Endothelial cell of umbilical vein (primary cell): ENCODE results near the gene PDGFRA. TPM values are rescaled to one million over a fixed set of nuclear protein-coding genes. Genes with fewer than 3 reads are reported as not detected.

ENCODE experiments used
- BruUV-seq: library from RNA; stranded (reverse); fragments of 400-500 nt; replicated peaks from 2 replicates; lab custom pipeline; 2021; lab: Mats Ljungman, UMichigan
- CTCF ChIA-PET: fragments of 300-600, 350-600 bp; sonication (Branson Sonifier 250); formaldehyde crosslinking; loops from one replicate; lab custom pipeline; 2021; ENCODE audit warnings: antibody characterized with exemption, inconsistent platforms; lab: Charles Lee
- POLR2A ChIA-PET: fragments of 300-600, 350-600 bp; sonication (Branson Sonifier 250); formaldehyde crosslinking; loops from one replicate; lab custom pipeline; 2021; ENCODE audit warnings: antibody characterized with exemption, inconsistent platforms; lab: Charles Lee
- DNase-seq: peaks from one replicate; pipeline ENCODE4 v3.0.0-alpha.2; 2011; ENCODE audit warnings: low read depth, low spot score
- FAIRE-seq: peaks from 2 replicates; lab custom pipeline; 2011; peaks lifted over from hg19 to GRCh38; lab: Jason Lieb, UNC
- H2AFZ ChIP-seq: 2 replicates; pipeline ENCODE4 v1.6.0; 2012; ENCODE audit warnings: low read depth, low read length, control low read depth, inconsistent platforms
- H3K27ac ChIP-seq: 2 replicates; pipeline ENCODE4 v1.5.1; 2011; ENCODE audit warnings: low read depth, mild to moderate bottlenecking, control low read depth, low read length, moderate library complexity; ENCODE audit not compliant: insufficient read depth
- H3K27me3 ChIP-seq, 2 experiments: 2 replicates each; pipeline versions ENCODE4 v1.6.0 to v1.6.1; 2011; ENCODE audit warnings: low read length in 2 of 2, mixed read lengths in 1 of 2; ENCODE audit not compliant: control insufficient read depth in 2 of 2, insufficient read depth in 2 of 2
- H3K36me3 ChIP-seq, 2 experiments: 2 replicates in 1 of 2; 3 replicates in 1 of 2; pipeline ENCODE4 v1.5.1; 2011; ENCODE audit warnings: low read length in 2 of 2, mild to moderate bottlenecking in 1 of 2, moderate library complexity in 1 of 2; ENCODE audit not compliant: control insufficient read depth in 2 of 2, insufficient read depth in 2 of 2; ENCODE audit errors: extremely low read depth in 1 of 2
- H3K4me1 ChIP-seq: 3 replicates; pipeline ENCODE4 v1.5.1; 2011; ENCODE audit warnings: mild to moderate bottlenecking, low read length; ENCODE audit not compliant: control insufficient read depth, insufficient read depth; ENCODE audit errors: extremely low read depth
- H3K4me2 ChIP-seq: 2 replicates; pipeline ENCODE4 v1.6.1; 2011; ENCODE audit warnings: low read length, control low read depth, mixed read lengths; ENCODE audit not compliant: insufficient read depth
- H3K4me3 ChIP-seq, 3 experiments: fragments of 200-600 bp in 1 of 3; sonication (generic), shearing (Covaris generic) in 1 of 3; replicated peaks in 1 of 3; 2 replicates each; pipeline ENCODE4 v1.5.1; 2011 to 2016; ENCODE audit warnings: control low read depth in 3 of 3, low read length in 3 of 3, mild to moderate bottlenecking in 2 of 3, inconsistent platforms in 1 of 3, low read depth in 1 of 3, moderate library complexity in 1 of 3; ENCODE audit not compliant: insufficient read depth in 1 of 3
- H3K79me2 ChIP-seq: 2 replicates; pipeline ENCODE4 v1.6.0; 2012; ENCODE audit warnings: low read length, inconsistent platforms; ENCODE audit not compliant: control insufficient read depth, insufficient read depth
- H3K9ac ChIP-seq: replicated peaks from 2 replicates; pipeline ENCODE3; 2011; ENCODE audit warnings: low read length, control low read depth; ENCODE audit not compliant: insufficient read depth; ENCODE audit errors: extremely low read depth
- H3K9me1 ChIP-seq: replicated peaks from 3 replicates; pipeline ENCODE4 v1.6.0; 2011; ENCODE audit warnings: mild to moderate bottlenecking, low read length; ENCODE audit not compliant: control insufficient read depth, insufficient read depth; ENCODE audit errors: extremely low read depth
- H3K9me3 ChIP-seq: replicated peaks from 2 replicates; pipeline ENCODE4 v1.5.1; 2012; ENCODE audit warnings: low read length, inconsistent platforms; ENCODE audit not compliant: control insufficient read depth, insufficient read depth
- H4K20me1 ChIP-seq: replicated peaks from 2 replicates; pipeline ENCODE3; 2011; ENCODE audit warnings: mild to moderate bottlenecking, low read length; ENCODE audit not compliant: control insufficient read depth, insufficient read depth; ENCODE audit errors: extremely low read depth
- CTCF ChIP-seq, 2 donors: IDR thresholded peaks; 1 replicate in 1 of 2; 2 replicates in 1 of 2; pipeline ENCODE4 v1.5.1; 2011; ENCODE audit warnings: low read length in 2 of 2, mild to moderate bottlenecking in 2 of 2, moderate library complexity in 2 of 2, control low read depth in 1 of 2, inconsistent platforms in 1 of 2, low read depth in 1 of 2; ENCODE audit not compliant: insufficient read depth in 1 of 2; ENCODE audit errors: extremely low read depth in 1 of 2
- EZH2 ChIP-seq: IDR thresholded peaks from 2 replicates; pipeline ENCODE4 v1.6.1; 2012; ENCODE audit warnings: borderline replicate concordance, low read depth, mild to moderate bottlenecking, moderate library complexity, low read length, inconsistent platforms; ENCODE audit not compliant: severe bottlenecking
- FOS ChIP-seq: IDR thresholded peaks from 2 replicates; pipeline ENCODE4 v1.6.1; 2011; ENCODE audit warnings: mild to moderate bottlenecking, low read length, moderate library complexity, borderline replicate concordance; ENCODE audit not compliant: insufficient read depth
- GATA2 ChIP-seq: IDR thresholded peaks from 2 replicates; pipeline ENCODE4 v1.7.0; 2011; ENCODE audit warnings: low read depth, mild to moderate bottlenecking, moderate library complexity, mixed read lengths, low read length; ENCODE audit not compliant: insufficient read length, insufficient read depth
- JUN ChIP-seq: IDR thresholded peaks from 2 replicates; pipeline ENCODE4 v1.6.1; 2011; ENCODE audit warnings: borderline replicate concordance, low read depth; ENCODE audit not compliant: insufficient read length, insufficient read depth
- MYC ChIP-seq: IDR thresholded peaks from one replicate; pipeline ENCODE4 v1.6.1; 2011; ENCODE audit warnings: mild to moderate bottlenecking, low read depth, low read length
- POLR2A ChIP-seq: IDR thresholded peaks from 2 replicates; pipeline ENCODE4 v1.6.1; 2012; ENCODE audit warnings: low read depth, mild to moderate bottlenecking, control low read depth, low read length
- POLR2AphosphoS5 ChIP-seq: IDR thresholded peaks from 2 replicates; pipeline ENCODE4 v1.6.1; 2012; ENCODE audit warnings: low read depth, mild to moderate bottlenecking, control low read depth, low read length, moderate library complexity; ENCODE audit not compliant: insufficient read depth
- dilution Hi-C: fragments of 300-500 bp; cut with MboI; formaldehyde crosslinking; loops from one replicate; pipeline ENCODE4 v1.15.0; 2019; ENCODE audit warnings: low sequenced_read_pairs; ENCODE audit not compliant: extremely low pct_ligation_motif_present
- intact Hi-C: fragments of 100-400 bp; cut with micrococcal nuclease; formaldehyde crosslinking; loops from one replicate; pipeline ENCODE4 v1.10.0; 2022
- polyA plus RNA-seq, 4 experiments: library from polyadenylated mRNA; depleted of rRNA in 3 of 4; stranded (reverse) in 3 of 4; unstranded in 1 of 4; fragments of >200 nt; gene quantifications; 2 replicates each; pipeline versions ENCODE4 v1.2.1 to v1.2.3, GENCODE V29; 2011 to 2012; ENCODE audit warnings: missing spikeins in 1 of 4
- total RNA-seq: library from RNA; stranded (reverse); gene quantifications from 2 replicates; pipeline ENCODE4 v1.2.3, GENCODE V29; 2021
- TF ChIP-seq, protein P1 (sequence below): IDR thresholded peaks from 2 replicates; pipeline ENCODE4 v1.6.1; 2011; ENCODE audit not compliant: insufficient read depth, insufficient read length

PDGFRA gene
- total and polyA plus RNA-seq, 2 donors (not counting 3 experiments of a cell fraction or from before 2014, with no cell fraction given) = 0.19 to 0.55 TPM

DNA sequence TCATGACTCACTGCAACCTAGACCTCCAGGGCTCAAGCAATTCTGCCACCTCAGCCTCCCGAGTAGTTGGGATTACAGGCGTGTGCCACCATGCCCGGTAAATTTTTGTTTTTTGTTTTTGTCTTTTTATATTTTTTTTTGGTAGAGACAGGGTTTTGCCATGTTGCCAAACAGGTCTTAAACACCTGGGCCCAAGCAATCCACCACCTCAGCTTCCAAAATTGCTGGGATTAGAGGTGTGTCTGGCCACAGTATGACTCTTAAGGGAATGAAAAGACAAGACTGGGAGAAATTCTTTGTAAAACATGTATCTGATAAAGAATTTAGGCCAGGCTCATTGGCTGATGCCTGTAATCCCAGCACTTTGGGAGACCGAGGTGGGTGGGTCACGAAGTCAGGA, 29.2 kb upstream of the PDGFRA start:
- Histone ChIP-seq H2AFZ (no peak overlapping the region), H4K20me1 (no peaks in the 10 kb centered on the region), H3K27me3 (no peaks in the 10 kb centered on the region), H3K27ac (no peak overlapping the region), H3K9me3 (no peaks in the 10 kb centered on the region), H3K4me3 (no peak overlapping the region), H3K9ac (no peak overlapping the region), H3K36me3 (no peaks in the 10 kb centered on the region), H3K4me2 (no peak overlapping the region), H3K79me2 (no peaks in the 10 kb centered on the region), H3K9me1 (no peaks in the 10 kb centered on the region), H3K4me1 (no peaks in the 10 kb centered on the region)
- CTCF ChIA-PET = interaction anchor here (0.9 kb wide), 1 partner anchor 13 kb away, joined by 3 read pairs; no protein-coding TSS in a partner anchor
- dilution Hi-C loops = loop anchor here (25.0 kb wide), 1 partner anchor 263 kb away; no protein-coding TSS in a partner anchor
- no peak for FAIRE-seq
- no peak for DNase-seq
- intact Hi-C loops = no loop called here
- POLR2A ChIA-PET = no interaction called here
- BruUV-seq = no TSS peak
- TF ChIP-seq POLR2A = no peak

- H3K9ac ChIP-seq = no peak overlapping the region
- no peak overlapping the region for H3K27ac ChIP-seq
- FAIRE-seq (no peak), DNase-seq (no peak)
- intact Hi-C loops = no loop called here
- H3K27me3 ChIP-seq = no peaks in the 10 kb centered on the region
- no peak overlapping the region for H2AFZ ChIP-seq
- no peaks in the 10 kb centered on the region for H3K9me1 ChIP-seq
- peaks cover 2% of the 10 kb centered on the region for H3K4me1 ChIP-seq
- H4K20me1 ChIP-seq = no peaks in the 10 kb centered on the region
- dilution Hi-C loops = loop anchor here (25.0 kb wide), 1 partner anchor 272 kb away; no protein-coding TSS in a partner anchor
- H3K79me2 ChIP-seq = no peaks in the 10 kb centered on the region
- H3K36me3 ChIP-seq = no peaks in the 10 kb centered on the region
- CTCF ChIA-PET = no interaction called here
- no peak overlapping the region for H3K4me3 ChIP-seq
- POLR2A ChIA-PET = no interaction called here
- TF ChIP-seq POLR2AphosphoS5 (no peak), MYC (no peak), CTCF (IDR thresholded peaks at IDR 0.05; ENCODE audit: extremely low read depth in 1 of 2, insufficient read depth in 1 of 2, low read depth in 1 of 2, low read length in 2 of 2) (no peak), GATA2 (no peak), EZH2 (no peak), FOS (no peak), POLR2A (no peak), JUN (no peak)
- TF ChIP-seq, protein P1, sequence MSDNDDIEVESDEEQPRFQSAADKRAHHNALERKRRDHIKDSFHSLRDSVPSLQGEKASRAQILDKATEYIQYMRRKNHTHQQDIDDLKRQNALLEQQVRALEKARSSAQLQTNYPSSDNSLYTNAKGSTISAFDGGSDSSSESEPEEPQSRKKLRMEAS = no peak
- H3K4me2 ChIP-seq = no peak overlapping the region
- BruUV-seq = no TSS peak
- H3K9me3 ChIP-seq = no peaks in the 10 kb centered on the region
Measured at GRCh38 chr4:54209617-54210016, 19.5 kb upstream of the PDGFRA start.
